ENCODE measurements around the gene CHAMP1. TPM values are rescaled to one million over a fixed set of nuclear protein-coding genes. Genes with fewer than 3 reads are reported as not detected.

Gene CHAMP1
- total and polyA plus RNA-seq, 2 of the 4 experiments (the other 2 are of a cell fraction), result 13.3 to 32.7 TPM

- Histone ChIP-seq H3K18ac (ENCODE audit: low read depth, low read length) (no peak overlapping the region), H3K4me3 (ENCODE audit: insufficient read depth, low read depth, low read length) (no peak overlapping the region), H2AK5ac (ENCODE audit: low read depth, low read length) (no peak overlapping the region), H3K23ac (ENCODE audit: low read depth, low read length) (no peak overlapping the region), H2AK9ac (replicated peaks; ENCODE audit: low read depth, low read length, poor library complexity) (no peak overlapping the region), H2BK20ac (ENCODE audit: low read depth, low read length) (no peak overlapping the region), H4K8ac (ENCODE audit: low read depth in 2 of 2, low read length in 2 of 2) (no peak overlapping the region), H4K5ac (ENCODE audit: low read depth, low read length) (no peak overlapping the region), H3K79me1 (ENCODE audit: low read depth in 1 of 2, low read length in 2 of 2) (peaks cover 16 to 28% of the 10 kb centered on the region in 2 experiments), H2BK15ac (ENCODE audit: low read depth, low read length) (no peak overlapping the region), H4K20me1 (ENCODE audit: insufficient read depth, low read length) (peaks cover 9% of the 10 kb centered on the region; the same call in 1 of the 2 replicates), H3K56ac (ENCODE audit: extremely low read depth, insufficient read depth, low read length) (no peak overlapping the region), H3K4me2 (ENCODE audit: low read depth, low read length) (no peak overlapping the region), H3K4me1 (ENCODE audit: control insufficient read depth, insufficient read depth, low read length) (peaks cover 2% of the 10 kb centered on the region), H3K9me3 (ENCODE audit: control insufficient read depth, insufficient read depth, low read length) (no peaks in the 10 kb centered on the region), H2BK5ac (ENCODE audit: low read depth, low read length, poor library complexity, severe bottlenecking) (no peak overlapping the region), H3K9me1 (ENCODE audit: insufficient read depth, low read length) (no peaks in the 10 kb centered on the region; the same call in 1 of the 2 replicates), H3K4ac (ENCODE audit: low read depth, low read length) (no peak overlapping the region), H3K27ac (ENCODE audit: insufficient read depth, low read length) (no peak overlapping the region), H2BK120ac (ENCODE audit: low read depth, low read length) (no peak overlapping the region), H3K27me3 (ENCODE audit: control insufficient read depth, insufficient read depth, low read length) (no peaks in the 10 kb centered on the region), H3K14ac (replicated peaks; ENCODE audit: low read depth, low read length) (no peak overlapping the region), H2AFZ (replicated peaks; ENCODE audit: low read length, poor library complexity) (no peak overlapping the region), H4K91ac (ENCODE audit: insufficient read depth, low read depth, low read length) (no peak overlapping the region), H3K9ac (ENCODE audit: low read depth, low read length) (no peak overlapping the region), H3K36me3 (ENCODE audit: control insufficient read depth, insufficient read depth, low read length) (peaks cover 11% of the 10 kb centered on the region)
- ChIA-PET POLR2A (ENCODE audit: unreplicated experiment) (no interaction called here), CTCF (no interaction called here)
- no TSS peak for BruUV-seq (replicated peaks)
- DNase-seq (no peak), ATAC-seq (ENCODE audit: low read depth) (no peak)
- in situ Hi-C loops (cut with MboI; ENCODE audit: low sequenced_read_pairs), result no loop called here
- intact Hi-C loops (cut with micrococcal nuclease), result no loop called here
- WGBS, 2 experiments (ENCODE audit: extremely low coverage in 2 of 2, insufficient read length in 1 of 2), result no CpG with 5 or more reads among the region's 5 CpGs
- TF ChIP-seq CHD1 (IDR thresholded peaks at IDR 0.05; ENCODE audit: low read depth, low read length), result no peak
- TF ChIP-seq POLR2A (IDR thresholded peaks at IDR 0.05; ENCODE audit: low read depth, low read length), result no peak
- TF ChIP-seq, protein P1, sequence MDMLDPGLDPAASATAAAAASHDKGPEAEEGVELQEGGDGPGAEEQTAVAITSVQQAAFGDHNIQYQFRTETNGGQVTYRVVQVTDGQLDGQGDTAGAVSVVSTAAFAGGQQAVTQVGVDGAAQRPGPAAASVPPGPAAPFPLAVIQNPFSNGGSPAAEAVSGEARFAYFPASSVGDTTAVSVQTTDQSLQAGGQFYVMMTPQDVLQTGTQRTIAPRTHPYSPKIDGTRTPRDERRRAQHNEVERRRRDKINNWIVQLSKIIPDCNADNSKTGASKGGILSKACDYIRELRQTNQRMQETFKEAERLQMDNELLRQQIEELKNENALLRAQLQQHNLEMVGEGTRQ (IDR thresholded peaks at IDR 0.05; ENCODE audit: low read depth, low read length), result no peak
- TF ChIP-seq SMC3 (IDR thresholded peaks at IDR 0.05; ENCODE audit: low read depth, low read length), result no peak
- TF ChIP-seq MXI1 (IDR thresholded peaks at IDR 0.05; ENCODE audit: borderline replicate concordance, low read depth, low read length), result no peak
- no peak for TF ChIP-seq BHLHE40 (IDR thresholded peaks at IDR 0.05; ENCODE audit: low read depth, low read length)
- TF ChIP-seq NFE2L2 (IDR thresholded peaks at IDR 0.05; ENCODE audit: low read depth, low read length), result no peak
- no peak for TF ChIP-seq FOS (IDR thresholded peaks at IDR 0.05; ENCODE audit: low read depth, low read length)
- TF ChIP-seq CEBPB (IDR thresholded peaks at IDR 0.05; ENCODE audit: low read depth, low read length), result no peak
- no peak for TF ChIP-seq RCOR1 (IDR thresholded peaks at IDR 0.05; ENCODE audit: insufficient replicate concordance, low read length)
- no peak for TF ChIP-seq MAFK (IDR thresholded peaks at IDR 0.05; ENCODE audit: low read depth, low read length)
- TF ChIP-seq RAD21 (IDR thresholded peaks at IDR 0.05; ENCODE audit: low read length), result no peak
- no peak for TF ChIP-seq MAZ (IDR thresholded peaks at IDR 0.05; ENCODE audit: borderline replicate concordance, low read depth, low read length)
- no peak for TF ChIP-seq RFX5 (IDR thresholded peaks at IDR 0.05; ENCODE audit: low read depth, low read length)
- TF ChIP-seq ELK1 (IDR thresholded peaks at IDR 0.05; ENCODE audit: borderline replicate concordance, low read depth, low read length), result no peak
- TF ChIP-seq CTCF (conservative IDR thresholded peaks at IDR 0.05; ENCODE audit: low read depth, low read length), result no peak
- dilution Hi-C loops (cut with HindIII; ENCODE audit: low sequenced_read_pairs, unreplicated experiment), result no loop called here
These were observed 15.8 kb downstream of the CHAMP1 start for GRCh38 chr13:114330086-114330485.

Measured in IMR-90 (cell line).